Osteoblast (primary cell): ENCODE results near the gene TARBP2. TPM values are rescaled to one million over a fixed set of nuclear protein-coding genes. Genes with fewer than 3 reads are reported as not detected.
A peak's percentile ranks its signal among the peaks of the same experiment; 100 is the strongest.

ENCODE experiments used
- DNase-seq: peaks from one replicate; pipeline ENCODE4 v3.0.0; 2011; ENCODE audit warnings: low spot score, mixed read lengths; ENCODE audit not compliant: insufficient read length; ENCODE audit errors: missing footprints
- H2AFZ ChIP-seq: 2 replicates; pipeline ENCODE4 v1.6.0; 2011; ENCODE audit warnings: mild to moderate bottlenecking, low read length
- H3K27ac ChIP-seq: 2 replicates; pipeline ENCODE4 v1.5.1; 2011; ENCODE audit warnings: mild to moderate bottlenecking, low read depth, low read length, moderate library complexity
- H3K27me3 ChIP-seq: 2 replicates; pipeline ENCODE4 v1.6.0; 2012; ENCODE audit warnings: mild to moderate bottlenecking, control low read depth, inconsistent platforms, low read length, moderate library complexity; ENCODE audit not compliant: insufficient read depth
- H3K36me3 ChIP-seq: 2 replicates; pipeline ENCODE4 v1.5.1; 2011; ENCODE audit warnings: mild to moderate bottlenecking, low read length, control low read depth, moderate library complexity; ENCODE audit not compliant: insufficient read depth
- H3K4me1 ChIP-seq: 2 replicates; pipeline ENCODE4 v1.5.1; 2011; ENCODE audit warnings: mild to moderate bottlenecking, low read length, control low read depth, moderate library complexity; ENCODE audit not compliant: insufficient read depth
- H3K4me2 ChIP-seq: 2 replicates; pipeline ENCODE4 v1.6.0; 2011; ENCODE audit warnings: mild to moderate bottlenecking, low read length; ENCODE audit not compliant: insufficient read depth
- H3K4me3 ChIP-seq: fragments of 200-600 bp; sonication (generic); 3 replicates; pipeline ENCODE4 v1.5.1; 2012; ENCODE audit warnings: mild to moderate bottlenecking, low read length, inconsistent platforms; ENCODE audit not compliant: insufficient read depth
- H3K79me2 ChIP-seq: 2 replicates; pipeline ENCODE4 v1.6.0; 2012; ENCODE audit warnings: mild to moderate bottlenecking, low read length, control low read depth, inconsistent platforms; ENCODE audit not compliant: insufficient read depth
- H3K9me3 ChIP-seq: 2 replicates; pipeline ENCODE4 v1.5.1; 2011; ENCODE audit warnings: low read depth, low read length, control low read depth
- H4K20me1 ChIP-seq: 2 replicates; pipeline ENCODE4 v1.6.0; 2012; ENCODE audit warnings: mild to moderate bottlenecking, low read length, control low read depth; ENCODE audit not compliant: insufficient read depth
- CTCF ChIP-seq: IDR thresholded peaks from 2 replicates; pipeline ENCODE4 v1.5.1; 2011; ENCODE audit warnings: mild to moderate bottlenecking, low read depth, low read length, moderate library complexity; ENCODE audit errors: extremely low read depth
- total RNA-seq: library from RNA; depleted of rRNA; stranded (reverse); fragments of >200 nt; gene quantifications from 2 replicates; pipeline ENCODE4 v1.2.3, GENCODE V29; 2012

Gene TARBP2
- total RNA-seq, 1 donor = 35.5 TPM

- Histone ChIP-seq H3K4me2 (no peak overlapping the region), H3K9me3 (no peaks in the 10 kb centered on the region), H3K36me3 (peaks cover 99% of the 10 kb centered on the region), H3K4me1 (no peaks in the 10 kb centered on the region), H3K4me3 (no peak overlapping the region), H3K79me2 (peaks cover 93% of the 10 kb centered on the region), H3K27me3 (no peaks in the 10 kb centered on the region), H2AFZ (no peak overlapping the region), H4K20me1 (peaks cover 53% of the 10 kb centered on the region), H3K27ac (peak overlapping the region; percentile 15)
- no peak for DNase-seq
- no peak for TF ChIP-seq CTCF
Measured at GRCh38 chr12:53464685-53465418, 36.2 kb upstream of the TARBP2 start.

- Histone ChIP-seq H3K4me1 (no peaks in the 10 kb centered on the region), H3K4me2 (no peak overlapping the region), H3K4me3 (no peak overlapping the region), H3K27me3 (no peaks in the 10 kb centered on the region), H3K79me2 (peaks cover 91% of the 10 kb centered on the region), H2AFZ (no peak overlapping the region), H4K20me1 (peaks cover 54% of the 10 kb centered on the region), H3K9me3 (no peaks in the 10 kb centered on the region), H3K36me3 (peaks cover 99% of the 10 kb centered on the region), H3K27ac (no peak overlapping the region)
- DNase-seq = no peak
- peak; percentile 11 for TF ChIP-seq CTCF
Measured at GRCh38 chr12:53465679-53466078, 35.4 kb upstream of the TARBP2 start.

GRCh38 chr12:53466640-53467039, 34.4 kb upstream of the TARBP2 start:
- TF ChIP-seq CTCF = no peak
- Histone ChIP-seq H4K20me1 (peaks cover 52% of the 10 kb centered on the region), H3K27ac (no peak overlapping the region), H3K4me3 (no peak overlapping the region), H3K4me1 (peaks cover 2% of the 10 kb centered on the region), H3K36me3 (peaks cover 98% of the 10 kb centered on the region), H3K4me2 (no peak overlapping the region), H3K9me3 (no peaks in the 10 kb centered on the region), H3K27me3 (no peaks in the 10 kb centered on the region), H3K79me2 (peaks cover 89% of the 10 kb centered on the region), H2AFZ (no peak overlapping the region)
- no peak for DNase-seq

- H3K27ac ChIP-seq = no peak overlapping the region
- no peaks in the 10 kb centered on the region for H3K27me3 ChIP-seq
- H3K79me2 ChIP-seq = peaks cover 89% of the 10 kb centered on the region
- H3K36me3 ChIP-seq = peaks cover 98% of the 10 kb centered on the region
- no peak for TF ChIP-seq CTCF
- H3K9me3 ChIP-seq = no peaks in the 10 kb centered on the region
- H2AFZ ChIP-seq = no peak overlapping the region
- no peak overlapping the region for H3K4me3 ChIP-seq
- DNase-seq = no peak
- H3K4me2 ChIP-seq = no peak overlapping the region
- H4K20me1 ChIP-seq = peaks cover 55% of the 10 kb centered on the region
- peaks cover 7% of the 10 kb centered on the region for H3K4me1 ChIP-seq
Measured at GRCh38 chr12:53467082-53467481, 34.0 kb upstream of the TARBP2 start.
